HG02852 (cell line): ENCODE measurements around the gene NAB1.
"Not testable (repeated sequence)": the region's sequence is repeated elsewhere in the genome, so short reads cannot be mapped to it uniquely, and the experiment has no call there.

Experiments used
- ATAC-seq: cut with Tn5 transposase; IDR thresholded peaks from one replicate; pipeline ENCODE4 v1.9.1; 2021; ENCODE audit warnings: mild to moderate bottlenecking, moderate library complexity; ENCODE audit not compliant: unreplicated experiment

NAB1 gene, protein sequence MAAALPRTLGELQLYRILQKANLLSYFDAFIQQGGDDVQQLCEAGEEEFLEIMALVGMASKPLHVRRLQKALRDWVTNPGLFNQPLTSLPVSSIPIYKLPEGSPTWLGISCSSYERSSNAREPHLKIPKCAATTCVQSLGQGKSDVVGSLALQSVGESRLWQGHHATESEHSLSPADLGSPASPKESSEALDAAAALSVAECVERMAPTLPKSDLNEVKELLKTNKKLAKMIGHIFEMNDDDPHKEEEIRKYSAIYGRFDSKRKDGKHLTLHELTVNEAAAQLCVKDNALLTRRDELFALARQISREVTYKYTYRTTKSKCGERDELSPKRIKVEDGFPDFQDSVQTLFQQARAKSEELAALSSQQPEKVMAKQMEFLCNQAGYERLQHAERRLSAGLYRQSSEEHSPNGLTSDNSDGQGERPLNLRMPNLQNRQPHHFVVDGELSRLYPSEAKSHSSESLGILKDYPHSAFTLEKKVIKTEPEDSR

DNA sequence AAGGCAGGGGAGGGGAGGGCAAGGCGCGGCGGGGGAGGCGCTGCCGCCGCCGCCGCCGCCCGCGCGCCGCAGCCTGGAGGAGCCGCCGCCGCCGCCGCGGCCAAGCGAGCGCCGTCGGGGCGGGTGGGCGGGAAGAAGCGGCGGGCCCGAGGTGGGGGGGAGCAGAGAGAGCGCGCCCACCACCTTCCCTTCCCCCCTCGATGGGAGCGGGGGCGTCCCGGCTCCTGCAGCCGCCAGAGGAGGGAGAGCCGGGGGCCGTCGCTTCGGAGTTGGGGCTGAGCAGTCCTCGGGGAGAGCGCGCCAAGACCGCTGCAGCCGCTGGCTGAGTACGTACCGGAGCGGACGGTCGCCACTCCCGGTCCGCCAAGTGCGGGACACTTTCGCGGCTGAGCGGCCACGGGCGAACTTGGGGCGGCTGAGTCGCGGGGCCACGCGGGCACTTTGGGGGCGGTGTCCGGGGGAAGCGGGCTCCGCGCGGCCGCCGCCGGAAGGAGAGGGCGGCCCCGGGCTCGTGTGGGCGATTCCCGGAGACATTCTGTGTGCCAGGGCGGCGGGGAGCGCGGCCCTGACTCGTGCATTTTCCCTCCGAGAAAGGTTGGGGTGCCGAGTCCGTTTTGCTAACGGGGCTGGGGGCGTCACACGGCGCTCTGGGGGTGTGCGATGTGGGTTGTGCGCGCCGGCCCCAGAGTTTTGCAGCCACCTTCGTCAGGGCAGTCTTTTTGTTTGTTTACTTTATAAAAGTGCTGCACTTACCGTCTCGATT, at the start of gene NAB1:
Gene NAB1 (plus strand): TSS at position 49 of the 763 bp plus-strand sequence. CDS start 10,094 bp downstream, outside the sequence.
- peak; percentile 47 for ATAC-seq

DNA sequence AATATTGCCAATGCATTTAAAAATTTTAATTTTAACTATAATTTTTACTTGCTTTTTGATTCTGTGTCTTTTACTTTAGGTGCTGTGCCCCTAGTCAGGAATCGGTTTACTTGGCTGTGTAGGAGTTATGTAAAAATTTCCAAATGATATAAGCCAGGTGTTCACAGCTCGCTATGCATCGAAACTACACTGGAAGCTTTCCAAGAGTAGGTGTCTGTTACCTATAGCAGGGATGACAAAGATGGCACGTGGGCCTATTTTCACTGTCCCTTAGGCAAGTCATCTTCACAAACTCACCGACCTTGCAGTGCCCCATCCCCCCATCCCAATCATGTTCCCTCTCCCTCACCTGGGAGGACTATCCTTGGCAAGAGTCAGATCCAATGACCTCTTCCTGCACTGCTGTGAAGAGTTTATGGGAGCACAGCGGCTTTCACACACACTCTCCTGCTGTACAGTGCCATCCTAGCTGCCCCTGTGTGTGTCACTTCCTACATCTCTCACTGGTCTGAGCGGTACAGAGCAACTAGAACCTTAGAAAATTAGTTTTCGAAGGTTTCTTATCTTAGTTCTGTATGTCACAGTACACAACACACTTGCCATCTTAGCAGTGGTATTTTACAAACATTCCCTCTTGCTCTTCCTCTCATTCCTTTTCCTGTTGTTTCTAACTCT, 49.2 kb upstream of the NAB1 start:
- ATAC-seq, result no peak

DNA sequence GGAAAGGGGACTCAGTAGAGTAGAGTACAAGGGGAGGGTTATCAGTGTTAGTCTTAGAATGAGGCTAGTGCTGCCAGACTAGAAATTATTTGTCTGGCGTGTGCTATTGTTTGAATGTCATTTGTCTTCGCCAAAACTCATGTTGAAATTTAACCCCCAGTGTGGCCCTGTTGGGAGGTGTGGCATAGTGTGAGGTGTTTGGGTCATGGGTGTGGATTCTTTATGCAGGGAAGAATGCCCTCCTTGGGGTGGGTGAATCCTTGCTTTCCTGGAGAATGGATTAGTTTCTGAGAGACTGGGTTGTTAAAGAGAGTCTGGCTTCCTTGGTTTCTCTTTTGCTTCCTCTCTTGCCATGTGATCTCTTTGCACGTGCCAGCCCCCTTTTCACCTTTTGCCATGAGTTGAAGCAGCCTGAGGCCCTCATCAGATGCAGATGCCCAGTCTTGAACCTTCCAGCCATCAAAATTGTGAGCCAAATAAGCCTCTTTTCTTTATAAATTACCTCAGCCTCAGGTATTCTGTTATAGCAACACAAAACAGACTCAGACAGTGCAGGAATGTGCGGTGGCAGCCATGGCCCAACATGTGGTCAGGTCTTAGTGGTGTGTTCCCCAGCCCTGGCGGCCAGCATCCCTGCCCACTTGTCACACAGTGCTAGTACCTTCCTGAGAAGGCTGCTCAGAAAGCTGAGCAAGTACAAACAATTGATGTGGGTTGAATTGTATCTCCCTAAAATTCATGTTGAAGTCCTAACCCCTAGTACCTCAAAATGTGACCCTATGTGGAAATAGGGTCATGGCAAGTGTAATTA, 48.4 kb upstream of the NAB1 start:
- ATAC-seq, result no peak

DNA sequence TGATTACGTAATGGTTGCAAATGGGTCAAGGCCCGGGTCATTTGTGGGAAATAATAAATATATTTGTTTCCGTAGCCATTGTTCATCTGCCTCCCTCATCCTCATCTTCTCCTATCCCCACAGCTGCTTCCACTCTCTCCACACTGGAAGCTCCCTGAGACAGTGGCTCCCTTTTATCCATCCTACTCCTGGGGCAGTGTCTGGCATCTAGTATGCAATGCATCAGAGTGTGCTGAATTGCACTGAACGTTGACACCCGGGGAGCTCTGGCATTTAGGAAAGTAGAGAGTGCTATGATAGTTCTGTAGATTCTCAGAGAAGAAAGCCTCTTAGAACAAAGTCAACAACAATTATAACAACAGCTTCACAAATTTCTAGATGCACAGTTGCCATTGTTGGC, 45.5 kb upstream of the NAB1 start:
- no peak for ATAC-seq

DNA sequence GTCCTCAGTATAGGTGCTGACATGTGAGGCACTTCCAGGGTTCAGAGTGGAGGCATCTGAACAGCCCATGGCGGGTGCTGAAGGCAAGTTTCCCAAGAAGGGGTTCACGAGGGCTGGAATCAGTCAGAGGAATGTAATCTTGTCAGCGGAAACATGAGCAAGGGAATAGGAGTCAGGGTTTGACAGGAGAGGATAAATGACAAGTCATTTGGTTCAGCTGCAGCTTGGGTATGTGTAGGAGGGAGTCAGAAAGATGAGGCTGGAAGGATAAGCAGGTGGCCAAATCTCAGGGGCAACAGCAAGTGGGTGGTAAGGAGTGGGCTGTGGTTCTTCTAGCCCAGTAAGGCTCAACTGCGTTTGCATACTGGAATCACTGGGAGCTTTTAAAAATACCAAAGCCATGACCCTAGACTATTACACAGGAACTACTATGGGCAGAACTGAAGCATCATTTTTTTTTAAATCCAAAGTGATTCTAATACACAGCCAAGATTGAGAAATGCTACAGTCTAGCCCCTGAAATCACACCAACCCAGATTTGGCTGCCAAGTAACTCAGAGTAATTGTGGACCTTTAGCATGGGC, 41.8 kb upstream of the NAB1 start:
- ATAC-seq, result peak; percentile 64

DNA sequence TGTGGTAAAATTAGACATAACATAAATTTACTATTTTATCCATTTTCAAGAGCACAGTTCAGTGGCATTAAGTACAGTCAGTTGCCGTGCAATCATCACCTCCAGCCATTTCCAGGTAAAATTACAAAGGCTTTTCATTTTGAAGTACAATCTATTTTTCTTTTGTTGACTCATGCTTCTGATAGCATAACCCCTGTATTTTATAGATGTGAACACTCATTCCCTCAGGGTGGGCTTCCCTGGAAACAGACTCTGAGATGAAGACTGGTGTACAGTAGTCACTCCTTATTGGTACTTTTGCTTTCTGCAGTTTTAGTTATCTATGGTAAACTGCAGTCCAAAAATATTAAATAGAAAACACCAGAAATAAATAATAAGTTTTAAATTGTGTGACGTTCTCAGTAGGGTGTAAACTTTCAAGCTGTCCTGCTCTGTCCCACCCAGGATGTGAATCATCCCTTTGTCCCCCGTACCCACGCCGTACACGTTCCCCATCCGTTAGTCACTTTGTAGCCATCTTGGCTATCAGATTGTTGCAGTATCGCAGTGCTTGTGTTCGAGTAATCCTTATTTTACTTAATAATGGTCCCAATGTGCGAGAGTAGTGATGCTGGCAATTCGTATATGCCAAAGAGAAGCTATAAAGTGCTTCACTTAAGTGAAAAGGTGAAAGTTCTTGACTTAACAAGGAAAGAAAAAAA, 41.1 kb upstream of the NAB1 start:
- ATAC-seq, result no peak

DNA sequence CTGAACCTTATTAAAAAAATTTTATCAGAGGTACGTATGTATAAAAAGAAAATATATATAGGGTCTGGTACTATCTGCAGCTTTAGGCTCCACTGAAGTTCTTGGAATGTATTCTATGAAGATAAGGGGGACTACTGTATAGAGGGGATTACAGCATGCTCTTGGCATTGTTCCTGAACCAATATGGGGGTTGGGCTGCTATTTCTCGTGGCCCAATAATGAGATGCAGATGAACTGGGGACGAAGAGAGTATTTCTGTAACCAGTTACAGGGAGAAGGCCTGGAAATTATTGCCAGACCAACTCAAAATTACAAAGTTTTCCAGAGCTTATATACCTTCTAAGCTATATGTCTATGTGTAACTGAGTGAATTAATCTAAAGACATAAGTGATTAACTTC, 40.0 kb upstream of the NAB1 start:
- not testable (repeated sequence) for ATAC-seq

DNA sequence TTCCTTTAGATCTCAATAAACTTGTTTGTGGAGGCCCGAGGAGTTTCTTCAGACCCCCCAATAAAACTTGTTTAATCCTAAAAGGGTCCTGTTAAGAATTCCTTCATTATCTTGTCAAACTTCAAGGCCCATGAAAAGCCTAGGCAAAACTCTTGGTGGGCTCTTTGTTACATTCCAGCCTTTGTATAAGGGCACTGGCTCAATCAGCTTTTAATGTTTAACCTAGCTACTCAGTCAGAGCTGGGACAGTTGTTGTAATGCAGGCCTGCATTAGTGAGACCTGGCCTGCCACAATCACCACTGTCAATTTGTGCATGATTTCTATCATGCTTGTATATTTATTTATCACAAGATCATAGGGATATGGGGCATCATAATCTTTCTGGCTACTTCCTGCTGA, 39.5 kb upstream of the NAB1 start:
- not testable (repeated sequence) for ATAC-seq

DNA sequence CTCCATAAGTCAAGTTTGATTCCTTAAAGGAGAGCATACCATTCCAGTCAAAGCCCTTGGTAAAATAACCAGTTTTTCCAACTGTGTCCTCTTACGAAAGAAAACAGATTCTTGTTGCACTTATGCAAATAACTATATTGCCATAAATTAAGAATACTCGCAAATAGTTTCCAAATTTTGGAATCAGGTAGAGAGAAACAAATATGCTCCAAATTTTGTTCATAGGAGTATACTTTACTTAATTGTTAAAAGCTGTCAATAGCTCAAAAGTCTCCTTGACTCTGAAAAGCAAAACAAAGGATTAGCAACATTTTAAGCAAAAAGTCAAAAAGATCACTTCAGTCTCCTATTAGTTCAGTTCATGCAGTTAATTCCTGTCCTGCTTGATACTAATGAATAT, 38.4 kb upstream of the NAB1 start:
- ATAC-seq, result not testable (repeated sequence)

DNA sequence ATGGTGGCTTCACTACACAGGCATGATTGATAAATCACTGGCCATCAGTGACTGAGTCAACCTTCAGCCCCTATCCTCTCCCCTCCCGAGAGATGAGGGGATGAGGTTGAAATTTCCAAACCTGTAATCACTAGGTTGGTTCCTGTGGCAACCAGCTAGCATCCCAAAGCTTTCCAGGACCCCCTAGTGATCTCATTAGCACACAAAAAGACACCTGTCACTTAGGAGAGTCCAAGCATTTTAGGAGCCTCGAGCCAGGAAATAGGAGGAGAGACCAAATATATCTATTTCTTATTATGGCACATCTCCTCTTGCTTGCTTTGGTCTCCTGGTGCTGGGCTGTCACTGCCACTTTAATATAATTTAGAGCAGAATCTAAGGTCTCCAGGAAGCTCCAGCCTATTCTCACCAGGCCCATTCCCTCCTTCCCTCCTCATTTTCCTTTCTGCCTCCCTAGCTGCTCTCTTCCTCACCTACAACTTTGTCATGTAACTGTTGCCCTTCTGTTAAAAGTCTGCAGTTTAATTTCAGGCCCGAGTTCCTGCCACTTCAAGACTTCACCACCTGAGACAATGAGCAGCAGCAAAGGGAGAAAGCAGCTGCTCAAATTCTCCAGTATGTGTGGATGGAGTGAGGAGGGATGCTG, 33.2 kb upstream of the NAB1 start:
- ATAC-seq, result no peak

DNA sequence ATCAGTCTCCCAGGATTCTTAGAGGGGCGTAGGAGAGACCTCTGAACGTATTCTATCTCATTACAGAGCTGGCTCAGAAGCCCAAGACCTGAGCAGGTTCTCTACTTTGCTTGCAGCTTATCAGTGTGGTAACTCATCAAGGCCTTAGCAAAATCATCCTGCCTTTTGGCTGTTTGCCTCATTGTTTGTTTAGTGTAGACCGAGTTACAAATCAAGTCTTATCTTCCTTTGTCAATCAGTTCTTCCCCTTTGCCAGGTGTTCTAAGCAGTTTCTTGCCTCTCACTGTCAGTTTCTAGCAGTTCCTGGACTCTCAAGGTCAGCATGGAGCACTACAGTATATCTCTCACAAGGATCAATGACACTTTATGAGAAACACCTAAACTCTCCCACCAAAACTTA, 30.9 kb upstream of the NAB1 start:
- no peak for ATAC-seq

DNA sequence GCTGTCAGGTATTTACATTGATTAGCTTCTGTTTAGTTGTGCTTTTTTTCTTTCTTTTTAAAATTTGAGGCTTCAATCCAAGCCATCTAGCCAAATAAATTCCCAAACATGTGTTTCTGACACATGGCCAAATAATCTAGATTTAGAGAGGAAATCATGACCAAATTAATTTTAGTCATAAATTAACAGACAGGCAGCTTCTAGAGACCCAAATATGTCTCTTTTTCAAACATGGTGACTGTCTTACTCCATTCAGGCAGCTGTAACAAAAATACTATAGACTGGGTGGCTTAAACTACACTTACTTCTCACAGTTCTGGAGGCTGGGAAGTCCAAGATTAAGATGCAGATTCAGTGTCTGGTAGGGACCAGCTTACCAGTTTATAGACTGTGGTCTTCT, 23.2 kb upstream of the NAB1 start:
- no peak for ATAC-seq

DNA sequence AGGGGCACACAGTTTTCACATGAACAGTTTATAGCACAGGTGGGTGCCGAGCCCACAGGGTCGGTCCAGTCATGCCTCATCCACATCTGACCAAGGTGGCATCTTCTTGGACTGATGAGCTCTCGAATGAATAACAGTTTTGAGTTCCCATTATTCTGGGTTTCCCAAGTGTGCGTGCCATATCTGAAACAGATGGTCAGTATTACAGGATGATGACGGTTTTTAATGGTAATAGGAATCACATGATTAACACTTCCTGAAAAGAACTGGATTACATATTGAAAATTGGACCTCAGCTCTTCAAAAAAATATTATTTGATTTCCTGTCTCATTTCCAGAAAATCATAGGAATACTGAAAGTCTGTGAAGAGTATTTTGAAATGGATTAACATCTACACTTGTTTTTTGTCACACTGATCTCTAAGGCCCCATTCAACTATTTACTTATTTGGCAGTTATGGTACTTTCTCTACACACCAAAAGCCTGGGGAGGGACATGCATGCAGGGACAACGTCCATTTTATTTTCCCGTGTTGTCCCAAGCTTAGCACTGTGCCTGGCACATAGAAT, 22.2 kb upstream of the NAB1 start:
- ATAC-seq, result no peak

DNA sequence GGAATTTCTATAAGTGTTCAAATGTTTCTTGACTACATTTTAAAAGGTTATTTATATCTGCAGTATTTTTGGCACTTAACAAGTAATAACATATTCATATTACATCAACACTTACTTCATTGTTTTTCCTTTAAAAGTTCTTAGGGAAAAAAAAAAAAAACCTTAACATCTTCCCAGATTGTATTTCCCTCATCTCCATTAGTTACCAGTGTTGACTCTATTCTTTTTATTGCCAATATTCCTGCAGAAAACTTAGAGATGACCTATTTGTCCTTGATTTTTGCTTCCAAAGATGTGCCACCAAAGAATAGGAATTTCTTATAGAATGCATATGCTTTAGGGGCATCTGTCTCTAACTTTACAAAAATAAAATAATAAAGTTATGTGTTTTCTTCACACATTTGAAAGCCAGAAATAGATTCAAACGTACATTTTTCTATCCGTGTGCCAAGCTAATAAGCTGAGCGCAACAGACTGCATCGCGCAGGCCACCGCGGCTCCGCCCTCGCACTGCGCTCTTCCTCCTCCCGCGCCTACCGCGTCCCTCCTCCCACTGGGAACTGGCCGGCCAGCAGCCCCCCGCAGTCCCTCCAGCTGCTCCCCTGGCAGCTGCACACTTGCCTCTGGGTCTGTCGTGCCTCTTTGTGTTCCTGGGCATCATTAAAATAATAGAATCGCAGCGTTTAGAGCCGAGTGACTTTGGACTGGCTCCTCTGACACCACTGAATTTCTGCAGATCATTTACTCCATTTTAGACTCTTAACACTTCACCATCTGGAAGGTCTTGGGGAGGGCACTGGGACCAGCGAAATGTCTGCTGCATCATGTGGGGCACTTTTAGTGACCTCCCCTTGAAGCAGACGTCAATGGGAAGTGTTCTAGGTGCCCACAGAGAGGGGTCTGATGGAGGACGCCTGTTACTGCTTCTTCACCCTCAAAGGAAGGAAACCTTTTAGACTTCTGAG, 21.2 kb upstream of the NAB1 start:
- ATAC-seq, result peak; percentile 86

DNA sequence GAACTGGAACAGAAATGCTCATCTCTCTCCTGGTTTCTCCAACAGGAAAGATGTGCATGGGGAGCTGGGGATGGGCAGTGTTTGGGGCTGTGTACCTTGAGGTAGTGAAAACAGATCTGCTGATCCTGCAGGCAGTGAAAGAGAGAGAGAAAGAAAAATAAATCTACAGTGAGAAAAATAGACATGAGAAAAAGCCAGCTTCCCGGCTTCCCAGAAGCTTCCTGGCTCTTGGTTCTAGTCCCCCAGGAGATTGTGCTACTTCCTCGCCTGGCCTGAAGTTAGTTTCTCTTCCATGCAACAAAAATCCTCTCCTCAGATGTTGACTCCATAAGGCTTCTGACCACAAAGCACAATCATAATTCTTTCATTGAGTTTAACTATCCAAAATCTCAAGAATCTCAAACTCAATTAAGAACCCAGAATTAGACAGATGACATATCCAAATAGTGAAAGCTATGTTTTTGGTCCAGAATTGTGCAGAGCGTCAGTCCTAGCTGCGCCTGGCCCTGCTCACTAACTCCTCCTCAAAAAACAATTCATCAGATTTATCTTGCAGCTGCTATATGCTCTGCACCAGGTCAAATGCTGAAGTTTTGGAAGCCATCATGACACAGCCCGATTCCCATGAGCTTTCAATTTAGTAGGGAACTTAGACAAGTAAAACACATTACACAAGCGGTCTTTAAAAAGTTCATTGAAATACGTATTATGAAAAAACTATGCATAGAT, 20.1 kb upstream of the NAB1 start:
- ATAC-seq, result no peak

DNA sequence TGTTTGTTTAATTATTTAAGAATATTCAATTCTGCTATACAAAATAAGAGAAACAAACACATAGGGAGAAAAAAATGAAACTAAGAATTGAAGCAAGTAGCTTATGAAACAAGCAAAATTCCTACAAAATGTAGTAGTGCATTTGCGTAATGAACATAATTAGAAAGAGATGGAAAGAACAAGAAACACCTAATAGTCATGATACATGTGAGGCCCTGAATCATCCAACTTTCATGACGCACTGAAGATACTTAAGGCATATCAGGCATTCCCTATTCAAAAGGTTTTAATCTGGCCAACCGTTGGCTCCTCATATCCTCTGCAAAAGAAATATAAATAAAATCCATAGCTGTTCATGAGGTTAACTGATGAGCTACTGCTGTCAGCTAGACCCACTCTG, 14.5 kb upstream of the NAB1 start:
- no peak for ATAC-seq

DNA sequence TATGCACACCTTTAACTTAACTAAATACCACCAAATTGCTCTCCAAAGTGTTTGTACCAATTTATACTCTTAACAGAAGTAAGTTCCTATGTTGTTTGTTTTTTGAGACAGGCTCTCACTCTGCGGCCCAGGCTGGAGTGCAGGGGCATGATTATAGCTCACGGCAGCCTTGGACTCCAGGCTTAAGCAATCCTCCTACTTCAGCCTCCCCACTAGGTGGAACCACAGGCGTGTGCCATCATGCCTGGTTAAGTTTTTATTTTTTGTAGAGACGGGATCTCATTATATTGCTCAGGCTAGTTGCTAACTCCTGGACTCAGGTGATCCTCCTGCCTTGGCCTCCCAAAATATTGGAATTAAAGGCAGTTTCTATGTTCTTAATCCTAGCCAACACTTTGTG, 13.1 kb upstream of the NAB1 start:
- no peak for ATAC-seq
